ACHN (cell line): ENCODE results near the gene P2RX1.

Experiments used
- DNase-seq: peaks from one replicate; pipeline ENCODE4 v3.0.0-alpha.2; 2015
- in situ Hi-C: cut with HindIII; loops from 2 replicates; pipeline ENCODE4 v1.10.0; 2017; ENCODE audit warnings: low sequenced_read_pairs, low pct_ligation_motif_present, low pct_unique_long_range_greater_than_20kb

P2RX1 gene

GRCh38 chr17:3911271-3912053 is 4.8 kb downstream of the P2RX1 start:
- in situ Hi-C loops, result no loop called here
- no peak for DNase-seq

- DNase-seq, result no peak
- in situ Hi-C loops, result no loop called here
Measured at GRCh38 chr17:3910420-3911270, 5.6 kb downstream of the P2RX1 start.

- in situ Hi-C loops, result no loop called here
- DNase-seq, result no peak
Measured at GRCh38 chr17:3909257-3909656, 7.0 kb downstream of the P2RX1 start.

- DNase-seq, result peak; percentile 21
- in situ Hi-C loops, result no loop called here
Measured at GRCh38 chr17:3907483-3908216, 8.6 kb downstream of the P2RX1 start.

GRCh38 chr17:3906881-3907280 is 9.4 kb downstream of the P2RX1 start:
- in situ Hi-C loops, result no loop called here
- no peak for DNase-seq

GRCh38 chr17:3905017-3905520 is 11.2 kb downstream of the P2RX1 start:
- in situ Hi-C loops, result no loop called here
- DNase-seq, result no peak

GRCh38 chr17:3904501-3904900 is 11.8 kb downstream of the P2RX1 start:
- in situ Hi-C loops, result no loop called here
- no peak for DNase-seq

GRCh38 chr17:3903881-3904290 is 12.4 kb downstream of the P2RX1 start:
- DNase-seq, result no peak
- in situ Hi-C loops, result no loop called here

GRCh38 chr17:3903051-3903825 is 13.0 kb downstream of the P2RX1 start:
- in situ Hi-C loops, result no loop called here
- DNase-seq, result no peak

- DNase-seq, result no peak
- in situ Hi-C loops, result no loop called here
Measured at GRCh38 chr17:3900646-3901045, 15.6 kb downstream of the P2RX1 start.

- DNase-seq, result no peak
Measured at GRCh38 chr17:3897731-3898130, 18.5 kb downstream of the P2RX1 start.

GRCh38 chr17:3896968-3897235 is 19.4 kb downstream of the P2RX1 start:
- no peak for DNase-seq
- in situ Hi-C loops, result no loop called here

More at GRCh38 chr17:3897731-3898130, 18.5 kb downstream of the P2RX1 start:
- in situ Hi-C loops, result no loop called here

- in situ Hi-C loops, result no loop called here
- no peak for DNase-seq
Measured at GRCh38 chr17:3896108-3896967, 19.9 kb downstream of the P2RX1 start.

- in situ Hi-C loops, result no loop called here
Measured at GRCh38 chr17:3895354-3895753, 20.9 kb downstream of the P2RX1 start.

GRCh38 chr17:3894911-3895343 is 21.3 kb downstream of the P2RX1 start:
- in situ Hi-C loops, result no loop called here

More at GRCh38 chr17:3895354-3895753, 20.9 kb downstream of the P2RX1 start:
- DNase-seq, result no peak

GRCh38 chr17:3894188-3894587 is 22.1 kb downstream of the P2RX1 start:
- DNase-seq, result no peak
- in situ Hi-C loops, result no loop called here

More at GRCh38 chr17:3894911-3895343, 21.3 kb downstream of the P2RX1 start:
- DNase-seq, result no peak

- no peak for DNase-seq
- in situ Hi-C loops, result no loop called here
Measured at GRCh38 chr17:3893720-3894116, 22.5 kb downstream of the P2RX1 start.
